HepG2 (cell line): ENCODE data around the gene GPR148. TPM values are rescaled to one million over a fixed set of nuclear protein-coding genes. Genes with fewer than 3 reads are reported as not detected.
A peak's percentile ranks its signal among the peaks of the same experiment; 100 is the strongest.

Experiments used
- ATAC-seq: fragments of 200-7000 bp; cut with Tn5 transposase; 3 replicates; pipeline ENCODE4 v1.9.1; 2020; ENCODE audit warnings: mild to moderate bottlenecking, moderate library complexity
- Bru-seq: library from RNA; stranded (reverse); fragments of 400-500 nt; gene quantifications from one replicate; lab custom pipeline; 2021; lab: Mats Ljungman, UMichigan
- BruChase-seq, 2 experiments: library from RNA; stranded (reverse); fragments of 400-500 nt; gene quantifications; one replicate each; lab custom pipeline; 2021; lab: Mats Ljungman, UMichigan
- BruUV-seq: library from RNA; stranded (reverse); fragments of 400-500 nt; replicated peaks from 2 replicates; lab custom pipeline; 2021; lab: Mats Ljungman, UMichigan
- CTCF ChIA-PET: fragments of 300-600 bp; formaldehyde crosslinking; extraction: SDS; loops from one replicate; lab custom pipeline; 2021; ENCODE audit warnings: low total read pairs, inconsistent platforms, low intra/inter-chr PET ratio; lab: Yijun Ruan, JAX
- POLR2A ChIA-PET: fragments of 350-600 bp; sonication (Branson Sonifier 250); formaldehyde crosslinking; loops from one replicate; lab custom pipeline; 2020; ENCODE audit warnings: antibody characterized with exemption, inconsistent platforms; lab: Yijun Ruan, JAX
- DNase-seq: peaks from one replicate; pipeline ENCODE4 v3.0.0-alpha.2; 2015; ENCODE audit warnings: low spot score
- FAIRE-seq: peaks from 3 replicates; lab custom pipeline; 2011; peaks lifted over from hg19 to GRCh38; lab: Jason Lieb, UNC
- H2AFZ ChIP-seq: one replicate; pipeline ENCODE4 v1.6.1; 2011; ENCODE audit warnings: low read length, inconsistent platforms
- H3K27ac ChIP-seq: fragments of 300-600 bp; 3 replicates; pipeline ENCODE4 v1.8.0; 2011; ENCODE audit warnings: mixed run types, mild to moderate bottlenecking, mixed read lengths, low read length, inconsistent platforms; ENCODE audit not compliant: insufficient read depth; ENCODE audit errors: extremely low read length
- H3K27me3 ChIP-seq, 2 experiments: fragments of 200-600 bp in 1 of 2; 2 replicates in 1 of 2; 3 replicates in 1 of 2; pipeline versions ENCODE4 v1.6.0 to v1.8.0; 2011; ENCODE audit warnings: low read length in 2 of 2, mild to moderate bottlenecking in 2 of 2, moderate library complexity in 2 of 2, inconsistent platforms in 1 of 2; ENCODE audit not compliant: insufficient read depth in 2 of 2, control insufficient read depth in 1 of 2
- H3K36me3 ChIP-seq, 2 experiments: fragments of 200-600 bp in 1 of 2; replicated peaks in 1 of 2; 2 replicates in 1 of 2; 3 replicates in 1 of 2; pipeline versions ENCODE4 v1.5.1 to v1.8.0; 2011; ENCODE audit warnings: low read length in 2 of 2, inconsistent platforms in 1 of 2; ENCODE audit not compliant: insufficient read depth in 2 of 2, control insufficient read depth in 1 of 2
- H3K4me1 ChIP-seq: 2 replicates; pipeline ENCODE4 v1.5.1; 2012; ENCODE audit warnings: low read length, inconsistent platforms; ENCODE audit not compliant: insufficient read depth
- H3K4me2 ChIP-seq: 2 replicates; pipeline ENCODE4 v1.6.0; 2011; ENCODE audit warnings: low read depth, low read length, inconsistent platforms
- H3K4me3 ChIP-seq, 3 experiments: fragments of 200-600 bp in 1 of 3; sonication (generic), shearing (Covaris generic) in 1 of 3; replicated peaks in 1 of 3; 2 replicates each; pipeline ENCODE4 v1.5.1; 2011 to 2016; ENCODE audit warnings: low read length in 3 of 3, inconsistent platforms in 2 of 3, low read depth in 2 of 3, mild to moderate bottlenecking in 2 of 3, control low read depth in 1 of 3, mixed read lengths in 1 of 3; ENCODE audit not compliant: insufficient read depth in 1 of 3
- H3K79me2 ChIP-seq: one replicate; pipeline ENCODE4 v1.6.1; 2011; ENCODE audit warnings: low read length, inconsistent platforms; ENCODE audit not compliant: insufficient read depth
- H3K9ac ChIP-seq: 2 replicates; pipeline ENCODE4 v1.6.0; 2011; ENCODE audit warnings: mild to moderate bottlenecking, low read depth, low read length, inconsistent platforms; ENCODE audit not compliant: insufficient read depth
- H3K9me3 ChIP-seq: 2 replicates; pipeline ENCODE4 v1.5.1; 2012; ENCODE audit warnings: mild to moderate bottlenecking, low read length
- H4K20me1 ChIP-seq: 2 replicates; pipeline ENCODE4 v1.6.0; 2011; ENCODE audit warnings: inconsistent platforms, mild to moderate bottlenecking, low read length, moderate library complexity; ENCODE audit not compliant: insufficient read depth
- ADNP ChIP-seq: sonication (generic); formaldehyde crosslinking; IDR thresholded peaks from 2 replicates; pipeline ENCODE4 v1.4.0; 2020; ENCODE audit warnings: missing genetic modification reagents
- BORCS8-MEF2B ChIP-seq: sonication (generic); formaldehyde crosslinking; IDR thresholded peaks from 2 replicates; pipeline ENCODE4 v1.8.0; 2022; ENCODE audit warnings: mild to moderate bottlenecking, missing genetic modification reagents
- CENPT ChIP-seq: sonication (generic); formaldehyde crosslinking; IDR thresholded peaks from 2 replicates; pipeline ENCODE4 v1.8.0; 2022; ENCODE audit warnings: low read depth, mild to moderate bottlenecking, moderate library complexity, missing genetic modification reagents
- GATA4 ChIP-seq: sonication (generic); IDR thresholded peaks from 2 replicates; pipeline ENCODE4 v1.6.1; 2016; ENCODE audit warnings: antibody characterized with exemption, low read depth, borderline replicate concordance
- KAT7 ChIP-seq: IDR thresholded peaks from 2 replicates; pipeline ENCODE4 v1.6.1; 2018; ENCODE audit warnings: borderline replicate concordance, missing compliant biosample characterization
- MBD4 ChIP-seq: IDR thresholded peaks from 2 replicates; pipeline ENCODE4 v1.6.1; 2012; ENCODE audit warnings: low read length, inconsistent platforms, borderline replicate concordance
- NFE2L1 ChIP-seq: sonication (generic); formaldehyde crosslinking; IDR thresholded peaks from 2 replicates; pipeline ENCODE4 v1.4.0; 2020; ENCODE audit warnings: missing genetic modification reagents, mild to moderate bottlenecking, borderline replicate concordance
- RFXAP ChIP-seq: sonication (generic); formaldehyde crosslinking; IDR thresholded peaks from 2 replicates; pipeline ENCODE4 v1.4.0; 2020; ENCODE audit warnings: missing genetic modification reagents, borderline replicate concordance
- ZNF878 ChIP-seq: sonication (generic); formaldehyde crosslinking; IDR thresholded peaks from 2 replicates; pipeline ENCODE4 v1.8.1; 2023; ENCODE audit warnings: mild to moderate bottlenecking, missing genetic modification reagents, moderate library complexity
- WGBS: methylation state at CpG from one replicate; pipeline ENCODE4 v1.1.6; 2017; ENCODE audit warnings: low lambda C conversion rate; 5-methylcytosine and 5-hydroxymethylcytosine counted together
- in situ Hi-C: cut with HindIII; loops from 2 replicates; pipeline ENCODE4 v1.10.0; 2017; ENCODE audit warnings: low pct_unique_long_range_greater_than_20kb; ENCODE audit not compliant: extremely low pct_ligation_motif_present
- intact Hi-C: fragments of 100-400 bp; cut with micrococcal nuclease; formaldehyde crosslinking; loops from one replicate; pipeline ENCODE4 v1.10.0; 2022; ENCODE audit not compliant: unreplicated experiment
- long read RNA-seq, 2 experiments: library from RNA in 1 of 2; library from polyadenylated mRNA in 1 of 2; stranded (forward) in 1 of 2; unstranded in 1 of 2; transcript quantifications; one replicate each; pipeline ENCODE4 v2.0.0, GENCODE V29; 2019 to 2022
- polyA minus RNA-seq, 3 experiments: library from RNA; depleted of rRNA, polyadenylated mRNA; stranded (reverse); fragments of >200 nt; gene quantifications; 2 replicates each; pipeline ENCODE4 v1.2.3, GENCODE V29; 2011; ENCODE audit warnings: low replicate concordance in 1 of 3
- polyA plus RNA-seq, 8 experiments: library from polyadenylated mRNA; depleted of rRNA in 3 of 8; stranded (reverse) in 7 of 8; unstranded in 1 of 8; fragments of >200 nt; fragmentation: Illumina TruSeq in 4 of 8; extraction: Trizol in 4 of 8; gene quantifications; 2 replicates each; pipeline versions ENCODE4 v1.2.1 to v1.2.3, GENCODE V29; 2011 to 2016; ENCODE audit warnings: low read depth in 4 of 8, missing spikeins in 1 of 8, mixed read lengths in 1 of 8; ENCODE audit not compliant: insufficient read depth in 1 of 8
- total RNA-seq, 5 experiments: library from RNA; depleted of rRNA; stranded (reverse); fragments of >200 nt; fragmentation: Illumina TruSeq; extraction: Trizol; gene quantifications; 2 replicates each; pipeline ENCODE4 v1.2.3, GENCODE V29; 2016; ENCODE audit warnings: low read depth in 1 of 5
- TF ChIP-seq, protein P1 (sequence below): sonication (generic); formaldehyde crosslinking; IDR thresholded peaks from 2 replicates; pipeline ENCODE4 v1.8.0; 2022; ENCODE audit warnings: missing genetic modification reagents, low read depth, mild to moderate bottlenecking, borderline replicate concordance
- TF ChIP-seq, protein P2 (sequence below): sonication (generic); formaldehyde crosslinking; IDR thresholded peaks from 2 replicates; pipeline ENCODE4 v1.5.0; 2020; ENCODE audit warnings: mild to moderate bottlenecking, missing genetic modification reagents
- TF ChIP-seq, protein P3 (sequence below): sonication (generic); formaldehyde crosslinking; IDR thresholded peaks from 2 replicates; pipeline ENCODE4 v1.4.0; 2020; ENCODE audit warnings: low read depth, mild to moderate bottlenecking, missing genetic modification reagents

Gene GPR148, protein sequence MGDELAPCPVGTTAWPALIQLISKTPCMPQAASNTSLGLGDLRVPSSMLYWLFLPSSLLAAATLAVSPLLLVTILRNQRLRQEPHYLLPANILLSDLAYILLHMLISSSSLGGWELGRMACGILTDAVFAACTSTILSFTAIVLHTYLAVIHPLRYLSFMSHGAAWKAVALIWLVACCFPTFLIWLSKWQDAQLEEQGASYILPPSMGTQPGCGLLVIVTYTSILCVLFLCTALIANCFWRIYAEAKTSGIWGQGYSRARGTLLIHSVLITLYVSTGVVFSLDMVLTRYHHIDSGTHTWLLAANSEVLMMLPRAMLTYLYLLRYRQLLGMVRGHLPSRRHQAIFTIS
- not detected in 2 replicates for total RNA-seq (2016; rRNA removed; fragmentation: Illumina TruSeq; extraction: Trizol)
- not detected in 2 replicates for total RNA-seq (2016; cell fraction: cytosol; rRNA removed; fragmentation: Illumina TruSeq; extraction: Trizol; ENCODE audit: low read depth)
- not detected in 2 replicates for total RNA-seq (2016; cell fraction: insoluble cytoplasmic fraction; rRNA removed; fragmentation: Illumina TruSeq; extraction: Trizol)
- not detected in 2 replicates for total RNA-seq (2016; cell fraction: membrane; rRNA removed; fragmentation: Illumina TruSeq; extraction: Trizol)
- not detected in 2 replicates for total RNA-seq (2016; cell fraction: nucleus; rRNA removed; fragmentation: Illumina TruSeq; extraction: Trizol)
- polyA plus RNA-seq (2011; rRNA removed), result not detected in 2 replicates
- polyA plus RNA-seq (2011; cell fraction: cytosol; rRNA removed), result not detected in 2 replicates
- polyA plus RNA-seq (2011; cell fraction: nucleus; rRNA removed), result not detected in 2 replicates
- polyA plus RNA-seq (2012), result not detected in 2 replicates
- not detected in 2 replicates for polyA plus RNA-seq (2016; cell fraction: cytosol; fragmentation: Illumina TruSeq; extraction: Trizol; ENCODE audit: low read depth)
- not detected in 2 replicates for polyA plus RNA-seq (2016; cell fraction: insoluble cytoplasmic fraction; fragmentation: Illumina TruSeq; extraction: Trizol; ENCODE audit: low read depth)
- not detected in 2 replicates for polyA plus RNA-seq (2016; cell fraction: membrane; fragmentation: Illumina TruSeq; extraction: Trizol; ENCODE audit: low read depth)
- not detected in 2 replicates for polyA plus RNA-seq (2016; cell fraction: nucleus; fragmentation: Illumina TruSeq; extraction: Trizol; ENCODE audit: insufficient read depth, low read depth)
- not detected in 2 replicates for polyA minus RNA-seq (2011; rRNA and poly(A)+ RNA removed; ENCODE audit: low replicate concordance)
- polyA minus RNA-seq (2011; cell fraction: cytosol; rRNA and poly(A)+ RNA removed), result not detected in 2 replicates
- not detected in 2 replicates for polyA minus RNA-seq (2011; cell fraction: nucleus; rRNA and poly(A)+ RNA removed)
- Bru-seq, nascent RNA, result not detected
- not detected for BruChase-seq, experiment 1, labeled RNA remaining after a 6-hour chase
- BruChase-seq, experiment 2, labeled RNA remaining after a 2-hour chase, result not detected
- long read RNA-seq, experiment 1, result 0 reads
- long read RNA-seq, experiment 2, result 0 reads

DNA sequence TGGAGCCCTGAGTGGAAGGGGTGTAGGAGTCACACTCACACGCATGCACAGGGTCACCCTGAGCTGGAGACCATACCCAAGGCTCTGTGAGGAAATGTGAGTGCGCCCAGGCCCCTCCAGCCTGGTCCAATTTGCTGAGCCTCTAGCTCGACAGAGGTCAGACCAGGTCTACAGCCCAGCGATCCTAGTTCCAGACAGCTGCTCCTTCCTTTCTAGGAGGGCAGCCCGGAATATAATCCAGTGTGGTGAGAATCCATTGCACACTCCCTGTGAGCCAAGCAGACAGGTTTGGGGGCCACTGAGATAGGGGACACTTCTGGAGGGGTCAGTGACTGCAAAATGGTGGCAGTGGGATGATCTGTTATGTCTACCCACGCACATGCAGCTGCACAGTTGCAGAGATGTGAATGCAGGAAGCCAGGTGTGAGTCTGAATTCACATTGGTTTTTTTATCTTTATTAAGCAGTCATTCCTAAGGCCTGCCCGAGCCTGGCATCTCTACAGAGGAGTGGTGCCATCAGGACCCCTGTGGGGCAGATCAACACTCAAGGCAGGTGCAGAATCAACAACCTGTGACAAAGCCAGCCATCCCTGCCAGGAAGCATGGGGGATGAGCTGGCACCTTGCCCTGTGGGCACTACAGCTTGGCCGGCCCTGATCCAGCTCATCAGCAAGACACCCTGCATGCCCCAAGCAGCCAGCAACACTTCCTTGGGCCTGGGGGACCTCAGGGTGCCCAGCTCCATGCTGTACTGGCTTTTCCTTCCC is at the start of gene GPR148:
TSS of gene GPR148 (plus strand) at position 522 of the 768 bp plus-strand sequence. CDS start at position 604, 82 bp downstream.
- no peak for TF ChIP-seq RFXAP (CRISPR knock-in tag)
- TF ChIP-seq BORCS8-MEF2B (CRISPR knock-in tag), result no peak
- TF ChIP-seq, protein P1, sequence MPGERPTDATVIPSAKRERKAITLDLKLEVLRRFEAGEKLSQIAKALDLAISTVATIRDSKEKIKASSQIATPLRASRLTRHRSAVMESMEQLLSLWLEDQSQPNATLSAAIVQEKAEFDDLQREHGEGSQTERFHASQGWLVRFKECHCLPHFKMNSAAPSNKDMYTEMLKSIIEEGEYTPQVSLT, result no peak
- no peak for TF ChIP-seq GATA4
- TF ChIP-seq KAT7 (CRISPR knock-in tag), result no peak
- TF ChIP-seq, protein P2, sequence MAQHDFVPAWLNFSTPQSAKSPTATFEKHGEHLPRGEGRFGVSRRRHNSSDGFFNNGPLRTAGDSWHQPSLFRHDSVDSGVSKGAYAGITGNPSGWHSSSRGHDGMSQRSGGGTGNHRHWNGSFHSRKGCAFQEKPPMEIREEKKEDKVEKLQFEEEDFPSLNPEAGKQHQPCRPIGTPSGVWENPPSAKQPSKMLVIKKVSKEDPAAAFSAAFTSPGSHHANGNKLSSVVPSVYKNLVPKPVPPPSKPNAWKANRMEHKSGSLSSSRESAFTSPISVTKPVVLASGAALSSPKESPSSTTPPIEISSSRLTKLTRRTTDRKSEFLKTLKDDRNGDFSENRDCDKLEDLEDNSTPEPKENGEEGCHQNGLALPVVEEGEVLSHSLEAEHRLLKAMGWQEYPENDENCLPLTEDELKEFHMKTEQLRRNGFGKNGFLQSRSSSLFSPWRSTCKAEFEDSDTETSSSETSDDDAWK (CRISPR knock-in tag), result no peak
- no peak for TF ChIP-seq ZNF878
- TF ChIP-seq NFE2L1, result no peak
- TF ChIP-seq CENPT, result no peak
- TF ChIP-seq ADNP (CRISPR knock-in tag), result no peak
- TF ChIP-seq, protein P3, sequence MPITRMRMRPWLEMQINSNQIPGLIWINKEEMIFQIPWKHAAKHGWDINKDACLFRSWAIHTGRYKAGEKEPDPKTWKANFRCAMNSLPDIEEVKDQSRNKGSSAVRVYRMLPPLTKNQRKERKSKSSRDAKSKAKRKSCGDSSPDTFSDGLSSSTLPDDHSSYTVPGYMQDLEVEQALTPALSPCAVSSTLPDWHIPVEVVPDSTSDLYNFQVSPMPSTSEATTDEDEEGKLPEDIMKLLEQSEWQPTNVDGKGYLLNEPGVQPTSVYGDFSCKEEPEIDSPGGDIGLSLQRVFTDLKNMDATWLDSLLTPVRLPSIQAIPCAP (CRISPR knock-in tag), result no peak
- no peak for TF ChIP-seq MBD4
- Histone ChIP-seq H3K4me2 (no peak within 1 kb of the TSS), H3K36me3 (no peaks in the 10 kb centered on the region), H3K27ac (no peak within 1 kb of the TSS), H4K20me1 (no peaks in the 10 kb centered on the region), H3K4me1 (no peaks in the 10 kb centered on the region), H3K79me2 (no peaks in the 10 kb centered on the region), H2AFZ (no peak within 1 kb of the TSS), H3K9me3 (no peaks in the 10 kb centered on the region), H3K27me3 (peaks cover 0 to 23% of the 10 kb centered on the region in 2 experiments; a peak in 2 of 5 replicates), H3K4me3 (no peak within 1 kb of the TSS), H3K9ac (no peak within 1 kb of the TSS)
- DNase-seq, result no peak
- intact Hi-C loops (no loop called here), in situ Hi-C loops (no loop called here)
- CTCF ChIA-PET, result no interaction called here
- WGBS, result 31% methylated on average over 5 of the region's 8 CpGs
- BruUV-seq, result no TSS peak
- POLR2A ChIA-PET, result no interaction called here
- peak; percentile 28; the same call in 1 of the 3 replicates for ATAC-seq
- FAIRE-seq, result no peak
